Measurements from ENCODE around the gene BDH1.

DNA sequence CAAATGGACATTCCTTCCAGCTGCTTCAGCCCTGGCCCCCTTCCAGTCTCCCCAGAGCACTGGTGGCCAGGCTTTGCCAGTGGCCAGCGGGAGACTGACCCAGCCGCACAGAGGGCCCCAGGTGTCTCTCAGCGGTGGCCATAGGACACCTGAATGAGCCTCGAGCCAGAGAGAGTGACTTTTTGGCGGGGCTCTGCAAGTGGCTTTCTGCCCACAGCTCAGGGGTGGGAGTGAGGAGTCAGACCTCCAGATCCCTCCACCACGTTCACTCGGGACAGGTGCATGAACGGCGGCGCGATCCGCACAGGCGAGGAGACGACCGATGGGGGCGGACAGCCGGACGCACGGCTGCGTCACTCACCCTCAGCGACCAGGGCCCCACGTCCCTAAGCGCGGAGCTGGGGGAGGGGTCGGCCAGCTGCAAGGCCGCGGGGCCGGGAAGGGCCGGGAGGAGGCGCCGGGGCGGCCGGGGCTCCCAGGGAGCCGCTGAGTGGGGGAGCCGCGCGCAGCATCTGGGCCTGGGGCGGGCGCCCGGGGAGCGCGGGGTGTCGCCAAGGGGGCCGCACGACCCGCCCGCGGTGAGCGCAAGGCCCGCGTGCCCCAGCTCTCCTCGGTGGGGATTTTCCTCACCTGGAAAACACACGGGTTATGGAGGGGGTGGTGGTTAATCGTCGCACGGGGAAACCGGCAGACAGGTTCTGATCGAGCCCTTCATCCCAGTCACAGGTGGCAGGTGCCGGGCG is 57.1 kb downstream of the BDH1 start:
- TF ChIP-seq, protein P1, sequence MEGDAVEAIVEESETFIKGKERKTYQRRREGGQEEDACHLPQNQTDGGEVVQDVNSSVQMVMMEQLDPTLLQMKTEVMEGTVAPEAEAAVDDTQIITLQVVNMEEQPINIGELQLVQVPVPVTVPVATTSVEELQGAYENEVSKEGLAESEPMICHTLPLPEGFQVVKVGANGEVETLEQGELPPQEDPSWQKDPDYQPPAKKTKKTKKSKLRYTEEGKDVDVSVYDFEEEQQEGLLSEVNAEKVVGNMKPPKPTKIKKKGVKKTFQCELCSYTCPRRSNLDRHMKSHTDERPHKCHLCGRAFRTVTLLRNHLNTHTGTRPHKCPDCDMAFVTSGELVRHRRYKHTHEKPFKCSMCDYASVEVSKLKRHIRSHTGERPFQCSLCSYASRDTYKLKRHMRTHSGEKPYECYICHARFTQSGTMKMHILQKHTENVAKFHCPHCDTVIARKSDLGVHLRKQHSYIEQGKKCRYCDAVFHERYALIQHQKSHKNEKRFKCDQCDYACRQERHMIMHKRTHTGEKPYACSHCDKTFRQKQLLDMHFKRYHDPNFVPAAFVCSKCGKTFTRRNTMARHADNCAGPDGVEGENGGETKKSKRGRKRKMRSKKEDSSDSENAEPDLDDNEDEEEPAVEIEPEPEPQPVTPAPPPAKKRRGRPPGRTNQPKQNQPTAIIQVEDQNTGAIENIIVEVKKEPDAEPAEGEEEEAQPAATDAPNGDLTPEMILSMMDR (IDR thresholded peaks at IDR 0.05; ENCODE audit: poor library complexity, severe bottlenecking) = no peak
- no peak for TF ChIP-seq POLR2AphosphoS5 (IDR thresholded peaks at IDR 0.05)
